Duodenal mucosa (tissue), 2 donors: Measurements from ENCODE around the gene HMCN2.

ENCODE experiments used
- H3K27ac ChIP-seq: one replicate; pipeline ENCODE4 v1.7.0; 2013; ENCODE audit warnings: low read depth, low read length
- H3K27me3 ChIP-seq, 2 donors: one replicate each; pipeline ENCODE4 v1.7.0; 2013; ENCODE audit warnings: low read length in 2 of 2, control low read depth in 1 of 2; ENCODE audit not compliant: insufficient read depth in 2 of 2, control insufficient read depth in 1 of 2
- H3K36me3 ChIP-seq, 2 donors: one replicate each; pipeline ENCODE4 v1.7.0; 2013; ENCODE audit warnings: low read length in 2 of 2, control low read depth in 1 of 2; ENCODE audit not compliant: insufficient read depth in 2 of 2, control insufficient read depth in 1 of 2
- H3K4me1 ChIP-seq, 2 donors: one replicate each; pipeline ENCODE4 v1.7.0; 2013; ENCODE audit warnings: low read length in 2 of 2, control low read depth in 1 of 2; ENCODE audit not compliant: insufficient read depth in 2 of 2, control insufficient read depth in 1 of 2
- H3K4me3 ChIP-seq, 2 donors: one replicate each; pipeline ENCODE4 v1.7.0; 2013; ENCODE audit warnings: low read length in 2 of 2, low read depth in 1 of 2
- H3K9ac ChIP-seq, 2 donors: one replicate each; pipeline ENCODE4 v1.7.0; 2013; ENCODE audit warnings: low read length in 2 of 2, low read depth in 1 of 2
- H3K9me3 ChIP-seq, 2 donors: one replicate each; pipeline ENCODE4 v1.7.0; 2013; ENCODE audit warnings: low read length in 2 of 2, control low read depth in 1 of 2; ENCODE audit not compliant: control insufficient read depth in 1 of 2

The HMCN2 gene

DNA sequence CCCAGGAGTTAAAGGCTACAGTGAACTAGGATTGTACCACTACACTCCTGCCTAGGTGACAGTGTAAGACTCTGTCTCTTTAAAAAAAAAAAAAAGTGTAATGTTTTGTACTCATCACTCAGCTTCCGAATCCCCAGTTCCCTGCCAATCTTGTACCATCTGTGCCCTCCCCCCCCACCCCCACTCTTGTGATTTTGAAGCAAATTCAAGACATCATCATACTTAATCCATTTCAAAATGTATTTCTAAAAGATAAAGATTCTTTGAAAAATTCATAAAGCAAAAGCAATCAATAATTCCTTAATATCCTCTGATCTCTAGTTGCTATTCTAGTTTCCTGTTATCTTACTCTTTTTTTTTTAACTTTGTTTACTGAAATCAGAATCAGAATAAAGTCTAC, 34.9 kb upstream of the HMCN2 start:
- no peaks in the 10 kb centered on the region for H3K27me3 ChIP-seq

DNA sequence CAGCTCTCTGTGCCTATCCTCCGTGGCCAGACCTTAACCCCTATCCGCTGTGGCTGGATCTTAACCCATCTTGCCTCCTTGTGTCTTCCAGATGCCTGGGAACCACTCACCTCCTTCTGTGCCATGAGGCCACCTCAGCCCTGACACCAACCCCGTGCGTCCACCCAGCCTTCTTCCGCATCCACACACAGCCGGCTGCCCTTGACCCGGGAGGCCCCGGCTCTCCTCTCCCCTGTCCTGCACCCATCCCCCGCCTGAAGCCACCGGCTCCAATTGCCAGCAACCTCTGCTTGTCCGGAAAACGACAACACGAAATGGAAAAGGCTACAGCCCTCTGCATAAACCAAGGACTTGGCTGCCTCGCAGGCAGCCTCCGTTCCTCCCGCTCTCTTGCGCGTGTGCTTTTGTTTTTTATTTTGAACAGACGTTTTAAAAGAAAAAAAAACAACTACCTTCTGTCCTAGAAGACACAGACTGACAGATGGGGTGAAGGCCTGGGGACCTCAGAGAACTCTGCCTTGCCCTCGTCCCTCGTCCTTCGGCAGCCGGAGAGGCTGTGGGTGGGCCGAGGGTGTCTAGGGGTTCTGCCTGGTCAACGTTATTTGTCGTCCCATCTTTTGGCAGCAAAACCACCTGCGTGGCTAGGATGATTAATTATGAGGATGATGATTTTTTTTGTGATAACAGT, 32.5 kb upstream of the HMCN2 start:
- no peak overlapping the region for H3K27ac ChIP-seq
- H3K4me1 ChIP-seq, result no peaks in the 10 kb centered on the region
- H3K9ac ChIP-seq, result no peak overlapping the region
- no peaks in the 10 kb centered on the region for H3K36me3 ChIP-seq
- no peaks in the 10 kb centered on the region for H3K27me3 ChIP-seq
- H3K4me3 ChIP-seq, result no peak overlapping the region
- peaks cover 0 to under 1% of the 10 kb centered on the region in 2 donors for H3K9me3 ChIP-seq

More for the DNA sequence above, 34.9 kb upstream of the HMCN2 start:
- Histone ChIP-seq H3K4me1 (no peaks in the 10 kb centered on the region), H3K36me3 (no peaks in the 10 kb centered on the region), H3K4me3 (no peak overlapping the region), H3K9me3 (peaks cover 6 to 7% of the 10 kb centered on the region in 2 donors), H3K9ac (no peak overlapping the region), H3K27ac (no peak overlapping the region)

DNA sequence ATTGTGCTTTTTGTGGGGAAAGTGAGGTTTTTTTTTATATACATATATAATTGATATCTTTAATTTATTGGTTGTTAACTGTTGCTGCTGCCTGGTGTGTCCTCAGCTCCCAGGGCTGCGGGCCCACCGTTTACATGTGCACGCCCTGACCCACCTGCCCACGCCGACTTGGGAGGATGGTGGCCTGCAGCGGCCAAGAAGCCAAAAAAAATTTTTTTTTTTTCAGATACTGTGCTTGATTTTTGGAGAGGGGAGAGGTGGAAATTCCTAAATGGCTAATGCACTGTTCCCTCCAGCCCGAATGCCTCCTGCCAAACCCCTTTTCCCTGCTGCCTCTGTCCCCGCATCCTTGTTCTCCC, 32.0 kb upstream of the HMCN2 start:
- Histone ChIP-seq H3K36me3 (no peaks in the 10 kb centered on the region), H3K4me3 (no peak overlapping the region), H3K27ac (no peak overlapping the region), H3K9me3 (no peaks in the 10 kb centered on the region), H3K27me3 (no peaks in the 10 kb centered on the region), H3K4me1 (no peaks in the 10 kb centered on the region), H3K9ac (no peak overlapping the region)

DNA sequence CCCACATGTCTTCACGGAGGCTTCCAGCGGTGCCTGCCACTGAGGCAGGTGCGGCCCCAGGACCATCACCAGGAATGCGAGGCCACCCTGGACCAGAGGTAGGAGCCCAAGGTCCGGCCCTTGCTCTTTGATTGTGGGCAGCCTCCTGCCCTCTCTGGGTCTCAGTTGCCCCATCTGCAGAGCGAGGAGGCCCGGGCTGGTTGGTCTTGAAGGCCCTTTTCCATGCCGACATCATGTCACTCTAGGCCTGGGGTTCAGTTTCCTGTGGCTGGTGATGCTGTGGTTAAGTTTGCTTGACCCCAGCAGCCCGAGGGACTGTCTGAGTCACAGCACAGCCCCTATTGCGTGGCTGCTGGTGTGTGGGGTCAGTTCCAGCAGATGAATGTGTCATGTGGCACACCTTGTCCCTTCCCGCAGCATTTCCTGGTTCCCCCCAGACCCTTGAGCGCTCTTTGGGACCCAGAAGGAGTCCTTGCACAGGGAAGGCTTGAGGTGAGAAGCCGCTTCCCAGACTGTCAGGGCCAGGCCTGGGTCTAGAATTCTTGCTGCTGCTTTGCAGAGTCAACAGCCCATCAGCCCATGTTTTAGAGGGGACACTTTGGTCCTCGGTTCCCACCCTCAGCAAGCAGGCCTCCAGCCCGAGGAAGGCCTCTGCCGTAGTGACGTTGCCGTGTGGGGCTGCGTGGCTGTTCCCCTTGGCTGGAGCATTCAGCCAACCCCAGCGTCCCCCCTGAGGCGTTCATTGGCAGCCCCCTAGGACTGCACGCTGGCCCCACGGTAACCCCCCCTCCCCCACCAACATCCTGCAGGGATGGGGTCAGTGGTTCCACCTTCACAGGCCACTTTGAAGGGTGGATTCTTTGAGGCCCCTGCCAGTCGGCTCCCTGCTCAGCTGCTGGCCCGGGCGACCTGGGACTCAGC, 31.0 kb upstream of the HMCN2 start:
- Histone ChIP-seq H3K36me3 (no peaks in the 10 kb centered on the region), H3K9me3 (no peaks in the 10 kb centered on the region), H3K9ac (no peak overlapping the region), H3K4me1 (no peaks in the 10 kb centered on the region), H3K4me3 (no peak overlapping the region), H3K27ac (no peak overlapping the region), H3K27me3 (no peaks in the 10 kb centered on the region)

- Histone ChIP-seq H3K4me3 (no peak overlapping the region), H3K9me3 (no peaks in the 10 kb centered on the region), H3K4me1 (peaks cover 0 to under 1% of the 10 kb centered on the region in 2 donors), H3K27me3 (no peaks in the 10 kb centered on the region), H3K9ac (no peak overlapping the region), H3K27ac (no peak overlapping the region), H3K36me3 (no peaks in the 10 kb centered on the region)
Measured at GRCh38 chr9:130235558-130236435, 29.8 kb upstream of the HMCN2 start.

GRCh38 chr9:130236436-130236985, 29.0 kb upstream of the HMCN2 start:
- Histone ChIP-seq H3K9ac (no peak overlapping the region), H3K27ac (no peak overlapping the region), H3K4me3 (no peak overlapping the region), H3K27me3 (no peaks in the 10 kb centered on the region), H3K36me3 (no peaks in the 10 kb centered on the region), H3K4me1 (peaks cover 0 to 5% of the 10 kb centered on the region in 2 donors), H3K9me3 (no peaks in the 10 kb centered on the region)

- Histone ChIP-seq H3K4me3 (no peak overlapping the region), H3K9ac (no peak overlapping the region), H3K4me1 (peaks cover 0 to 5% of the 10 kb centered on the region in 2 donors), H3K27me3 (no peaks in the 10 kb centered on the region), H3K9me3 (no peaks in the 10 kb centered on the region), H3K27ac (no peak overlapping the region), H3K36me3 (no peaks in the 10 kb centered on the region)
Measured at GRCh38 chr9:130237076-130237475, 28.5 kb upstream of the HMCN2 start.

GRCh38 chr9:130237763-130238524, 27.6 kb upstream of the HMCN2 start:
- no peaks in the 10 kb centered on the region for H3K9me3 ChIP-seq
- no peak overlapping the region for H3K9ac ChIP-seq
- peaks cover 4 to 5% of the 10 kb centered on the region in 2 donors for H3K4me1 ChIP-seq
- no peak overlapping the region for H3K27ac ChIP-seq
- no peaks in the 10 kb centered on the region for H3K27me3 ChIP-seq
- H3K36me3 ChIP-seq, result no peaks in the 10 kb centered on the region
- no peak overlapping the region for H3K4me3 ChIP-seq

DNA sequence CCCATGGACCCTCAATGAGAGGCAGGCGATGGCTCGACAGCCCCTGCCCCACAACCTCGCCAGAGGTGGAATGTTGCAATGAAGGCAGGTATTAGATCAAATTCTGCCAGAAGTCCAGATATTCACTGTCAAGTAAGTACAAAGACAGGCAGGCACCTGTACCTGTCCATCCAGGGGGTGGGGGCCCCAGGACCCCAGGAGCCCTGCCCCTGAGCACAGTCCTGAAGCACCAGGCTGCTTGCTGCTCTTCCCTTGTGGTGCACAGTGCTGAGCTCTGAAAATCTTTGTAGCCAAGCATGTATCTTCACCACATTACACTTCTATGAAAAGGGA, 26.2 kb upstream of the HMCN2 start:
- no peak overlapping the region for H3K9ac ChIP-seq

More for the DNA sequence above, 26.2 kb upstream of the HMCN2 start:
- H3K9me3 ChIP-seq, result no peaks in the 10 kb centered on the region
- H3K4me1 ChIP-seq, result peaks cover 5 to 10% of the 10 kb centered on the region in 2 donors
- no peak overlapping the region for H3K27ac ChIP-seq
- H3K4me3 ChIP-seq, result no peak overlapping the region
- no peaks in the 10 kb centered on the region for H3K36me3 ChIP-seq
- H3K27me3 ChIP-seq, result no peaks in the 10 kb centered on the region
